Measurements from ENCODE around the gene KLHL1. TPM values are rescaled to one million over a fixed set of nuclear protein-coding genes. Genes with fewer than 3 reads are reported as not detected.

KLHL1 gene
- total and polyA plus RNA-seq, 4 donors, result not detected

GRCh38 chr13:70098669-70099068 lies 9.6 kb downstream of the KLHL1 start (continued):
- peak; percentile 23 for TF ChIP-seq CTCF (IDR thresholded peaks at IDR 0.05; ENCODE audit: low read depth, low read length, missing input control)

- H3K4me1 ChIP-seq (ENCODE audit: control insufficient read depth in 4 of 4, insufficient read depth in 4 of 4, low read length in 3 of 4), result no peaks in the 10 kb centered on the region
- TF ChIP-seq TAF1 (conservative IDR thresholded peaks at IDR 0.05) (no peak), FOXA2 (IDR thresholded peaks at IDR 0.05) (no peak), JUND (IDR thresholded peaks at IDR 0.05) (no peak), EGR1 (IDR thresholded peaks at IDR 0.05; ENCODE audit: low read depth in 2 of 2) (no peak), FOXA1 (IDR thresholded peaks at IDR 0.05) (no peak), HNF4A (conservative IDR thresholded peaks at IDR 0.05) (no peak), ZBTB33 (IDR thresholded peaks at IDR 0.05) (no peak), RXRA (IDR thresholded peaks at IDR 0.05) (no peak)
- TF ChIP-seq, protein P1, sequence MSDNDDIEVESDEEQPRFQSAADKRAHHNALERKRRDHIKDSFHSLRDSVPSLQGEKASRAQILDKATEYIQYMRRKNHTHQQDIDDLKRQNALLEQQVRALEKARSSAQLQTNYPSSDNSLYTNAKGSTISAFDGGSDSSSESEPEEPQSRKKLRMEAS (IDR thresholded peaks at IDR 0.05), result no peak
- WGBS, result 67% methylated on average over 2 of the region's 2 CpGs
- H3K9ac ChIP-seq (ENCODE audit: low read depth in 1 of 2, low read length in 2 of 2), result no peak overlapping the region
- H3K27ac ChIP-seq (ENCODE audit: low read depth in 1 of 2, low read length in 2 of 2), result no peak overlapping the region
- no peak overlapping the region for H3K4me3 ChIP-seq (ENCODE audit: low read depth in 1 of 3, low read length in 3 of 3)
- H3K36me3 ChIP-seq (ENCODE audit: control insufficient read depth in 4 of 4, insufficient read depth in 3 of 4, low read depth in 1 of 4, low read length in 3 of 4), result no peaks in the 10 kb centered on the region
- H3K9me3 ChIP-seq (ENCODE audit: control insufficient read depth in 4 of 4, low read length in 3 of 4), result no peaks in the 10 kb centered on the region
- DNase-seq (ENCODE audit: low spot score), result no peak
- no peaks in the 10 kb centered on the region for H3K27me3 ChIP-seq (ENCODE audit: control insufficient read depth in 4 of 4, insufficient read depth in 4 of 4, low read length in 3 of 4)
Measured at GRCh38 chr13:70090036-70090723, 18.1 kb downstream of the KLHL1 start.

GRCh38 chr13:70088926-70089325 lies 19.3 kb downstream of the KLHL1 start:
- no peaks in the 10 kb centered on the region for H3K27me3 ChIP-seq (ENCODE audit: control insufficient read depth in 4 of 4, insufficient read depth in 4 of 4, low read length in 3 of 4)
- no peak overlapping the region for H3K9ac ChIP-seq (ENCODE audit: low read depth in 1 of 2, low read length in 2 of 2)
- H3K36me3 ChIP-seq (ENCODE audit: control insufficient read depth in 4 of 4, insufficient read depth in 3 of 4, low read depth in 1 of 4, low read length in 3 of 4), result no peaks in the 10 kb centered on the region
- no peak overlapping the region for H3K4me3 ChIP-seq (ENCODE audit: low read depth in 1 of 3, low read length in 3 of 3)
- H3K27ac ChIP-seq (ENCODE audit: low read depth in 1 of 2, low read length in 2 of 2), result no peak overlapping the region
- no peak for DNase-seq (ENCODE audit: low spot score)
- H3K4me1 ChIP-seq (ENCODE audit: control insufficient read depth in 4 of 4, insufficient read depth in 4 of 4, low read length in 3 of 4), result no peaks in the 10 kb centered on the region
- no peaks in the 10 kb centered on the region for H3K9me3 ChIP-seq (ENCODE audit: control insufficient read depth in 4 of 4, low read length in 3 of 4)
- WGBS, result 75% methylated on average over 2 of the region's 2 CpGs
- TF ChIP-seq CTCF (IDR thresholded peaks at IDR 0.05; ENCODE audit: low read depth, low read length, missing input control) (no peak), HNF4G (IDR thresholded peaks at IDR 0.05) (no peak), YY1 (IDR thresholded peaks at IDR 0.05) (no peak), FOXA1 (IDR thresholded peaks at IDR 0.05) (no peak), FOXA2 (IDR thresholded peaks at IDR 0.05) (no peak), JUND (IDR thresholded peaks at IDR 0.05) (no peak), TAF1 (conservative IDR thresholded peaks at IDR 0.05) (no peak), NR2F2 (IDR thresholded peaks at IDR 0.05) (no peak), ZBTB33 (IDR thresholded peaks at IDR 0.05) (no peak), SP1 (IDR thresholded peaks at IDR 0.05) (no peak), HNF4A (conservative IDR thresholded peaks at IDR 0.05) (no peak), GABPA (IDR thresholded peaks at IDR 0.05 in 1 of 2, conservative IDR thresholded peaks at IDR 0.05 in 1 of 2) (no peak), RAD21 (IDR thresholded peaks at IDR 0.05) (no peak), RXRA (IDR thresholded peaks at IDR 0.05) (no peak)
- TF ChIP-seq, protein P2, sequence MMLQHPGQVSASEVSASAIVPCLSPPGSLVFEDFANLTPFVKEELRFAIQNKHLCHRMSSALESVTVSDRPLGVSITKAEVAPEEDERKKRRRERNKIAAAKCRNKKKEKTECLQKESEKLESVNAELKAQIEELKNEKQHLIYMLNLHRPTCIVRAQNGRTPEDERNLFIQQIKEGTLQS (IDR thresholded peaks at IDR 0.05), result no peak
- TF ChIP-seq, protein P1 (IDR thresholded peaks at IDR 0.05), result no peak

Data from liver (tissue), 9 donors.